HG03460 (cell line): ENCODE results near the gene IGFL3.
"Not testable (repeated sequence)": the region's sequence is repeated elsewhere in the genome, so short reads cannot be mapped to it uniquely, and the experiment has no call there.

ENCODE experiments used
- ATAC-seq: cut with Tn5 transposase; IDR thresholded peaks from one replicate; pipeline ENCODE4 v1.9.1; 2021; ENCODE audit not compliant: unreplicated experiment

Gene IGFL3

DNA sequence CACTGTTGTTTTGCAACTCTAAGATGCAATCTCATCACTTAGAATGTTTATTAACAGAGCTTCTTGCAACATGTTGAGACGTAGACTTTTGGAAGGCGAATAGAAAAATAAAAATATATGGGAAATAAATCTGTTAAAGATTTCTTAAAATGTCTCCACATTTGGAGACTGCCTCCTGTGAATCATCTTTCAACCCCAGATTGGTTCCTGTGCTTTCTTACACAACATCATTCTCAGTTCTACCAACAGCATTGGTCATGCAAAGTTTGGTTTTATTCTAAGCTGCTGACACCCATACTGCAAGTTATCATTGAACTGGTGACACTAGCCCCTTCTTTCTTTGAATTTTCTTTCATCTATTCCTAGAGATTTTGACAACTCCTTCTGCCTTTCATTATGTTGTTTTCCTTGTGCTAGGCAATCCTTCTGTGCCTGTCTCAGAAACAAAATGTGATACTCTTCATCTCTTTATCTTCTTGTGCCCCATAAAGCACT lies 1.6 kb upstream of the IGFL3 start:
- ATAC-seq: no peak

DNA sequence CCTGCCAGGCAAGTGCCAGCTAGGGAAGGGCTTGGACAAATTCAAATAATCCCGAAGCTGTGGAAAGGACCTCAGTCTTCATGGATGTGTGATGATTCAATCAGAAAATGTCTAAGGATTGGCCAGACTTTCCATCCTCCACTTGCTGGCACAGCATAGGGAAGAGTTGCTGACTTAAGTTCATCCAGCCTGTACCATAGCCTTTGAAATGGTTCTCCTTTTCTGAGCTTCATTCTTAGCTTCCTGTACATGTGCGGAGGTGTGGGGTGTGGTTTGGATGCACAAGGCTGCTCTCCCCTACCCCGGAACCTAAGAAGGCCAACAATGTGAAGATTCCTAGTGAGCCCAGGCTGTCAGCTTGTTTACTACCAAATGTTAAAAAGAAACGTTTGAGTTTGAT lies 959 bp upstream of the IGFL3 start:
- ATAC-seq: no peak

DNA sequence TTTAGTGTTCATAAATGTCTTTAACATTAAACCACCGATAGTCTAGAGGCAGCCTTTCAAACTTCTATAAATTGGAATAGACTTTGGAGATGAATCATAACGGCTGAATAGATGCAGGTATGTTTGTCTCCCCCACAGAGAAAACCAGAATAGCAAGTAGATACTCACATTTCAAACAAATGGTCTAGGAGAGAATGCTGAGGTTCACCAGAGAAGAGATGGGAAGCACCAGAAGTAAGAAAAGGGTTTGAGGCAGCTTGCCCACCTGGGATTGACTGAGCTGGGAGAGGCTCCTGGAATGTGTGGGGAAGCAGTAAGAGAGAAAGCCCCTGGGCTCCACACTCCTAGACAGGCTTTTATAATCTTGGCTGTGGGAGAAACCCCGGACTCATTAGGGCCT lies 6.4 kb downstream of the IGFL3 start:
- ATAC-seq: no peak

DNA sequence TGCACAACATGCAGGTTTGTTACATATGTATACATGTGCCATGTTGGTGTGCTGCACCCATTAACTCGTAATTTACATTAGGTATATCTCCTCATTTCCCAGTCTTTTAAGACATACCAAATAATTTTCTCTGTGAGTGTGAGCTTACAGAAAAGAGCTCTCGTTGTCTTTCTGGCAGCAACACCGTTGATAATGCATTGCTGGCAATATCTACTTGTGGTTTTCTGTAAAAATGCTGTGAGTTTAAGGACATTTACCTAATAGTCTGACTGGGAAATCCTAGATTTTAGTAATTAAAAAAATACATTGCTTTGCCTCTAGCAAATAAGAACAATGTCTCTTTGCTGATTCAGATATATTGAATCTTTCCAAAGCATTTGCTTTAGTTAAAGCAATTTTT lies 8.4 kb downstream of the IGFL3 start:
- ATAC-seq: no peak

DNA sequence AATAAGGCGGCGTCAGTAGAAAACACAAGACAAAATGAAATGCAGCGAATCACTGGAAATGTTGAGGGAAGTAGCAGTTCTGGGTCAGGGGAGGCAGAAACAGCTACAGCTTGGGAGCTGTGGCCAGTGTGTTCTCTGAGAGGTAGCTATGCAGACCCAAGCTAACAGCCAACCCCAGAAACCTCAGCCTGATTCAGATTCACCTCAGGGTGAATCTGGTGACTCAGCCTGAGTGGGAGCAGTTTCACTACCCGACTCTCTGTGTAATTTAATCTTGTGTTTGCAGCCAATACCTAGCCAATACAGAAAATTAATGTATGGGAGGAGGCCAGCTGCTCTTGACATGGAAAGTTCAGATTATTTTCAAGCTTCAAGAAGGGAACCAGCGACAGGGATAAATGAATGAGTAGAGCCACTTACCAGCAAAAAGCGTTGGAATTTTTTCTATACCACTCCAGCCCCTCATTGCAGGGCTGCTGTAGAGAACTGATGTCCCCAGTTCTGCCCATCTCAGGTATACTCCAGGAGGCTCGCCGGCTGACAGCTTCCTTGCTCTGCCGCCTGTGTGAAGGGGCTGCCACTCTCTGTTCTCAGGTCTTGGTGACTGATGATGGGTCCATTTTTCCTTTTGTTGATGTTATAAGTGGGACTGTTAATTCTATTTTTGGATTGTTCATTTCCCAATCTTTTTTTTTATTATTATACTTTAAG lies 8.9 kb downstream of the IGFL3 start:
- ATAC-seq: no peak

DNA sequence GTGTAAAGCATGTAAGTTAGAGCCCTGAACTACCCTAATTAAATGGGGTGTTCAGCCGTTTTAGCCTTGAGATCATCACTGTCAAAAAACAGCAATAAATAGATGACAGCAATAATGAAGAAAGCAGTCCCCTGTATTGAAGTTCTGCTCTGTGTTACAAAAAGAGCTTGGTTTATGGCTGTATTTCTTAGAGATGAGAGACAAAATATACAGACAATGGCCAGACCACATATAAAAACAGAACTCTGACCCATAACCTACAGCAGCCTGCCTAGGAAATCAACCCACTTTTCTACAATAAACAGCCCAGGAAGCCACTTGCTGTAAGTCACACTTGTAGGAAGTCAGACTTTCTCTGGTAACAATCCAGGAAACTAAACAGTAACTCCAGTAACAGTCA lies 10.8 kb downstream of the IGFL3 start:
- no peak for ATAC-seq

DNA sequence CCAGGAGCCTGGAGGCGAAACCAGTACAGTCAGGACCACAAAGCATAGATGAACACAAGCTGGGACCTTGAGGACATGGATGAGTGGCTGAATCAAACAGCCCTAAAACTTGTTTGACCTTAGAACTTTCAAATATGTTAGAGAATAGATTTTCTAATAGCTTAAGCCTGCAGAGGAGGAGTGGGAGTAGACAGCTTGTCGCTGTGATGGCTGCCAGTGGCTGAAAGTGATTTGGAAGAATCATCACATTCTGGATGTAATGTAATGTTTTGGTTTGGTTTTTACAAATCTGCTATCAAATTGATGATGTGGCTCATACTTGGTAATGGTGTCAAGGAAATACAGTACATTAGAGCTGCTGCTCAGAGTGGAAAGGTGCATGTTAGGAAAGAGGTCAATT lies 12.0 kb downstream of the IGFL3 start:
- no peak for ATAC-seq

DNA sequence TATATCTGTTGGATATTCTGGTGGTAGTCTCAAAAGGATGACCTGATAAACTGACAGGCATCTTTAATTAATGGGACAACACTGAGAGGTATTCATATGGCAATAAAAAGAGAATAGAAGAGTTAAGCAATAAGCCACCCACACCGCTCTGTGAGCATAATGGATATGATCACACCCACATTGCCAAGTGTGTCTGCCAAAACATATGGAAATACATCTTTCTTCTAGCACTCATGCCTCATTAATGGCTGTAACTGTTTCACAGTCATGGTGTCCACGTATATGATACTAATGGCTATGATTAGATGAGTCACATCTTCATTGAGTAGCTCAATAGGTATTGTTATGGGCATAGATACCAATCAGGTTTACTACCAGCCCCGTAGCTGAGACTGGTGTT lies 13.1 kb downstream of the IGFL3 start:
- no peak for ATAC-seq

DNA sequence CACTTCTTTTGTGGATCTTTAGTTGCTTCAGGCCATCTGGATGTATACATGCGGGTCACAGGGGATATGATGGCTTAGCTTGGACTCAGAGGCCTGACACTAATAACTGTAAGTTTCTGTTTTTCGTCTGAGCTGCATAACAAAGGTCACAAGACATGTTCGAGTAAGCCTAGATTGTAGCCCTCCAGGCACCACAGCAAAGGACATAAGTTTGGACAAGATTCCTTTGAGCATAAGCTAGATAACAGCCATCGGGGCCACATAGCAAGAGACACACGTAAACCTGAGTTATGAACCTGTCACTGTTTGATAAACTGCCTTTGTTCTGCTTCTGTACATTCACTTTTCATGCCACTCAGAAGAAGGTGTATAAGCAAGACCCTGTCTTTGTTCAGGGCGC lies 14.6 kb downstream of the IGFL3 start:
- no peak for ATAC-seq

DNA sequence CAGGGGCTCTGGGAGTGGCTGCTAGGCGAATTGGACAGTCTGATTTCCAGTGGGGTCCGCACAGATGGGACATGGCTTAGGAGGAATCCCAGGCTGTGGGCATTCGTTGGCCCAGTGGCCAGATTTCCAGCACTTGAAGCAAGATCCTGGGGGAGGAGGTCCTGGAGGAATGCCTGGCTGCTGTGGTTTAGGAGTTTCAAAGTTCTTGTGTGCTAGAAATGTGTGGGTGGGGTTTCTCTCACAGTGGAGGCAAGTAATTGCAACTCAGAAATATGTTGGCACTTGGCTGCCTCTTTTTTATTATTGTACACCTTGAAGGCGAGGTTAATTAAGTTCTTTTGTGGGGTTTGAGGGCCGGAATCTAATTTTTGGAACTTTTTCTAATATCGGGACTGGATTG lies 17.1 kb downstream of the IGFL3 start:
- no peak for ATAC-seq

DNA sequence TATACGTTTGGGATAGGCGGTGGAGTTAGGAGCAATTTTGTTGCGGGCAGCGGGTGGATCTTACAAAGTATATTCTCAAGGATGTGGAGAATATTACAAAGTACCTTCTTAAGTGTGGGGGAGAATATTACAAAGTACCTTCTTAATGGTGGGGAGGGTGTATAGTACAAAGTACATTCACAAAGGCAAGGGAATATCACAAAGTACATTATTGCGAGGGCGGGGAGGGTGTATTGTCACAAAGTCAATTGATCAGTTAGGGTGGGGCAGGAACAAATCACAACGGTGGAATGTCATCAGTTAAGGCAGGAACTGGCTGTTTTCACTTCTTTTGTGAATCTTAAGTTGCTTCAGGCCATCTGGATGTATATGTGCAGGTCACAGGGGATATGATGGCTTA lies 22.2 kb downstream of the IGFL3 start:
- ATAC-seq: not testable (repeated sequence)

DNA sequence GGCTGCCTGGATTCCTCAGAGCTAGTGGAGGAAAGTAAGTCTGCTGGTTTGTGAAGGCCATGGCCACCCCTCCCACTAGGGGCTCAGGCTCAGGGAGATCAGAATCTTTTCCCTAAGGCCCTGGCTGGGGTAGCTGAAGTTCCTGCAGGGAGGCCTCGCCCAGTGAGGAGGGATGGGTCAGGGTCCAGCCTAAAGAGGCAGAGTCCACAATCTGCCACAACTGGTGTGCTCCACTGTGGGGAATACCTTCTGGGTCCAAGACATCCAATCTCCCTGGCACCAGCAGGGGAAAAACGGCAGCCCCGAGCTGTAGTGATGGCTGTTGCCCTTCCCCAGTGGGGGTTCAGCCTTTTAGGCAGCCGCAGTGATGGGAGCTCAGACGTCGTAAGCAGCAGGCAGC lies 23.2 kb downstream of the IGFL3 start:
- no peak for ATAC-seq

DNA sequence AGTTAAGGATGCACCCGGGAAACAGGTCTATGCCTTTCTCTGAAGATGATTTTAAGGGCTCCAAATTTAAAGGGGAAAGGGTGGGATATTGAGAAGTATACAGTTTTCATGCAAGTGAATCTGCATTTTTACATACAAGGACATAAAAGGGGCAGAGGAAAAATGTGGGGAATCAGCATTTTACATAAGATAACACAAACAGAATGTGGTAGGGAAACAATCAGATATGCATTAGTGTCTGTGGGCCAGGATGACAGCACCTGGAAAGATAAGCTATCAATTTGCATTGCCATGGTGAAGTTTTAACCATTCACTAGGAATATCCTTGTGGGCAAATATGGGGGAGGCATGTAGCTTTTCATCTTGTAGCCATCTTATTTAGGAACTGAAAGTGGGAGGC lies 24.1 kb downstream of the IGFL3 start:
- no peak for ATAC-seq

DNA sequence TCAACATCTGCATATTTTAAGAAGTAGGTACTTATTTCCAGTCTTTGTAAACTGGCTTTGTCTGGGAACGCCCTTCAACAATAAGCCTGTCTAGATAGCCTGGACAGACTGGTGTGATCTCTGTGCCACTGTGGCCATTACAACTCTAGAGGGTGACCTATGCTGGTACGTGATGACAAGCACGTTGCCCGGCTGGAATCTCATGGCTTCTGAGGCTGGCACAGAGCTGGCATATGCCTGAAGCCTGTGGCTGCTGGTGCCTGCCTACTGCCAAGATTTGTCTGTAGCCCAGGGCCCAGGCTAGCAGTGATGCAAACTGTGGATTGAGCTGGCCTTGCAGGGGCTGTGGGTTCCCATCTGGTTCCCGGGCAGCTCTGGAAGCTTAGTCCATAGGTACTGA lies 34.0 kb downstream of the IGFL3 start:
- no peak for ATAC-seq

DNA sequence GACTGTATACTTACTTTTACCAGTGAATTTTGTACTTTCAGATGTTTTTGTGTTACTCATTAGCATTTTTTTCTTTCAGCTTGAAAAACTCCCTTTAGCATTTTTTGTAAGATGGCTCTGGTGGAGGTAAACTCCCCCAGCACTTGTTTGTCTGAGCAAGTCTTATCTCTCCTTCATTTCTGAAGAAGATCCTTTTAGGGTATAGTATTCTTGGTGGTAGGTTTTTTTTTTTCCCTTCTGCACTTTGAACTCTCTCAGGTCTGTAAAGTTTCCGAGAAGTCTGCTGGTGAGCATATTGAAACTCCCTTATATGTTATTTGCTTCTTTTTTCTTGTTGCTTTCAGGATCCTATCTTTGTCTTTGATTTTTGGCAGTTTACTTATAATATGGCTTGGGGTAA lies 35.1 kb downstream of the IGFL3 start:
- no peak for ATAC-seq

DNA sequence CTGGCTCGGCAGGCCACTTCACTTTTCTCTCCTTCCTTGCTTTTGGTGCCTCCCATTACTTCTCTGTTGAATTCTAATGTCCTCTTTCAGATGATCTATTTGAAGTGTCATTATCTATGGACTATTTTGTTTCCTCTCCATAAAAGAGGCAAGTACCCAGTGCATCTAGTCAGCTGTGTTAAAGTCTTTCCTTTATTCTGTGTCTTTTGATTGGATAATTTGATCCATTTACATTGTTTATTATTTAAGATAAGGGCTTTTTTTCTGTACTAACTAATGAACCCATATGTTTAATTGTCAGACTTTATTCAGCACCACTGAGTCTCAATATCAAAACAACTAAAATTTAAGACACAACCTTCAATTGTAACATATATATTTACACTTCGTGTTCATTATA lies 36.4 kb downstream of the IGFL3 start:
- ATAC-seq: no peak

DNA sequence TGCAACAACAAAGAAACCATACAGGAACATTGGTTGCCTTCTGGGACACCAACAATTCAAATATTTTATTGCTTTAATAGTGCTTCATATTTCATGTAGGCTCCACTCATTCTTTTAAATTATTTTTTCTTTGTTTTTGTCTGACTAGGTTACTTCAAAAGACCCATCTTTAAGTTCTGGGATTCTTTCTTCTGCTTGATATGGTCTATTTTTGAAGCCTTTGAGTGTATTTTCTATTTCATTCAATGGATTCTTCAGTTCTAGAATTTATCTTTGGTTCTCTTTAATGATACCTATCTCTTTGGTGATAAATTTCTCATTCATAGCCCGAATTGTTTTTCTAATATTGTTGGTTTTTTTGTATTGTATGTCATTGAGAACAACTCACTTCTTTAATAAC lies 38.6 kb downstream of the IGFL3 start:
- ATAC-seq: no peak

DNA sequence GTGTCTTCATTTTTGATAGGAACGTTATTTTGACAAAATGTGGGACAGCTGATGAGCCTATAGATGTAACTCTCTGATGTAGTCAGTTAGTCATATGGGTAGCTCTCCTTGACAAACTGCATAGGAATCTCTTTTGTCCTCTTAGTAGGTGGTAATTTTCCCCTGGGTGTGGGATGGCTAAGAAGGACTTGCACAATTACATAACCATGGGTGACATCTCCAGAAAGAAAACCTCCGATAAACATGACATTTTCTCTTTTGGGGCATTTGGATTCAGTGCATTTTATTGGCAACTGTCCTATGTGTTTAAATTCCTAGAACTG lies 41.8 kb downstream of the IGFL3 start:
- no peak for ATAC-seq

DNA sequence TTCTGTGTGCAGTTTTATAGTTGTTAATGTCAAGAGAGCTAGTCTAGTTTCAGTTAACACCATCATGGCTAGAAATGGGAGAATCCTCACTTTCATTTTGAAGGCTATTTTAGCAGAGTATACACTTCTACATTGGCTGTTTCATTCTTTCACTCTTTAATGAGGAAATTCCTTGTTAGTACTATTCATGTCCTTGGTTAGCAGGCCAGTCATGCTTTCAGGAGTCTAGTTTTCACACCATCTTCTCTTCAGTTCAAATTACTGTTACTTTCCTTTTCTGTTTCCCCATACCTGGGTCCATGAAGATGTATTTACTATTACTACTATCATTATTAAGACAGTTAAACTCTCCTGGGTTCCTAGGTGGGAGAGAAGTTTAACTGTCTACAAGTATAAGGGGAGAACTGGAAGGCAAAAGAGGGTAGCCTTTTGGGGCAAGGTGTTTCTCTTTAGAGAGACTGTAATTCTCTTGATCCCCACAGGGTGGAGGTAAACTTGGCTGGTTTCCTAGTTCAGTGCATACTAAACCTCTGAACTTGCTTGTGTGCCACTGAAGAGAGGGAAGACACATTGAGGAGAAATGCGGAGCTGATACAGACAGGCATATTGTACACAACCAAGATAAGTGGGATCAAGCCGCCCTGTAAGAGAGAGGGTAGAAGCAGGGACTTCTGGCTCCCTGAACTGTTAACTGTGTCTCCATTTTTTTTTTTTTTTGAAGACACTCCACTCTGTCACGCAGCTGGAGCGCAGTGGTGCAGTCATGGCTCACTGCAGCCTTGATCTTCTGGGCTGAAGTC lies 42.4 kb downstream of the IGFL3 start:
- ATAC-seq: no peak

DNA sequence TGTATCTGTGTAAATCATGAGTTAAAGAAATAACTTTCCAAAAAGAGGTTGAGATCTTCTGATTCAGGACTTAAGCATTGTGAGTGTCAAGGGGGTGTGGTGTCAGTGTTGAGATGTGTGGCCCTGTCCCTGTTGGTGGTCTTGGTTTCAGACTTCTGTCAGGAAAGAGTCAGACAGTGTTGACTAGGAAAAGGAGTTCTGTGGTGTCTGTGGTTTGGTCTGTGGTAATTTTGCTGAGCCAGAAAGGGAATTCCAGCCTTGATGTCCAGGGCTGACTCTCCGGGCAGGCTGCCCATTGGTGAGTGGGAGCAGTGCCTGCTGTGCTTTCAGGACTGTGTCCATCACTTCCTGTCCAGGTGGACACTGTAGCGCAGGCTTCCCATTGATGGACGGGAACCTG lies 43.9 kb downstream of the IGFL3 start:
- no peak for ATAC-seq

DNA sequence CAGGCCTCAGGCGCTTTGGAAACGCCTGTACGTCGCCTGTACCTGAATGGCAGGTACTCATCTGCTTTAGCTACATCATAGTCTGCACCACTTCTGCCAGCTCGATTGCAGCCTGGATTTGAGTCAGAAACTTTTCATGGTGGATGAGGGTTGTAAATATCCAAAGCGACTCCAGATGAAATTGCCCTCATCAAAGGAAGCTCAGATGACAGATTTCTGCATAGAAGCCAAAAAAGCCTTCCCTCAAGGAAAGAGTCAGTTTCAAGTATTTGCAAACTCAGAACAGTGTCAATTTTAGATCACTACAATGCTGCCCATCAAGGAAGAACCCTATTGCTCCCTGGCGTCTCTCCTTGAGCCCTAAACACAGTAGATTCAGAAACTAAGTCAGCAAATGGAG lies 44.9 kb downstream of the IGFL3 start:
- no peak for ATAC-seq

DNA sequence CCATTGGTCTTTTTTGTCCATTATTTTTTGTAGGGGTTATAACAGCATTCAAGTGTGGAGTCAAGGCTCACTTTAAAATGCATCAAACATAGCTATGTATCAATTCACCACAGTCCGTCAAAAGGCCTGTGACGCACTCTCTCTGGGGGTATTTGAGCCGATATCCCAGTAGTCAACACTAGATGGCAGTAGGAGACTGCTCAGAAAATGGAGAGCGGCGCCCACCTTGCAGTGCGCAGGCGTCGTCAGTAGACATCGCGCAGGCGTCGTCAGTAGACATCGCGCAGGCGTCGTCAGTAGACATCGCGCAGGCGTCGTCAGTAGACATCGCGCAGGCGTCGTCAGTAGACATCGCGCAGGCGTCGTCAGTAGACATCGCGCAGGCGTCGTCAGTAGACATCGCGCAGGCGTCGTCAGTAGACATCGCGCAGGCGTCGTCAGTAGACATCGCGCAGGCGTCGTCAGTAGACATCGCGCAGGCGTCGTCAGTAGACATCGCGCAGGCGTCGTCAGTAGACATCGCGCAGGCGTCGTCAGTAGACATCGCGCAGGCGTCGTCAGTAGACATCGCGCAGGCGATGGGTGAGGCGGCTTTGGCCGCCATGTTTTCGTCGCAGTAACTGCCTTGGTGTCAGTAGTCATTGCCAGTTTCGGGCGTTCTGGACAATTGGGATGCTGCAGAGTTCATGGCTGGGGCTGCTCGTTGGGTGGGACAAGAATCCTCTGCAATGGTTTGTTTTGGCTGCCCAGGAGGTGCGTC lies 45.7 kb downstream of the IGFL3 start:
- not testable (repeated sequence) for ATAC-seq
